Uterus (tissue), 2 donors: Measurements from ENCODE around the gene EEF1E1.

Source experiments
- POLR2A ChIP-seq, 2 donors: fragments of 450-650 bp; IDR thresholded peaks; one replicate each; pipeline ENCODE4 v1.6.1; 2016; ENCODE audit warnings: antibody characterized with exemption in 2 of 2, mild to moderate bottlenecking in 1 of 2, moderate library complexity in 1 of 2
- TF ChIP-seq, protein P1 (sequence below), 4 experiments: fragments of 200-600 bp in 2 of 4; fragments of 450-650 bp in 2 of 4; sonication (generic) in 2 of 4; IDR thresholded peaks; one replicate each; pipeline ENCODE4 v1.5.1; 2016 to 2019; ENCODE audit warnings: antibody characterized with exemption in 4 of 4, mild to moderate bottlenecking in 2 of 4, moderate library complexity in 1 of 4

DNA sequence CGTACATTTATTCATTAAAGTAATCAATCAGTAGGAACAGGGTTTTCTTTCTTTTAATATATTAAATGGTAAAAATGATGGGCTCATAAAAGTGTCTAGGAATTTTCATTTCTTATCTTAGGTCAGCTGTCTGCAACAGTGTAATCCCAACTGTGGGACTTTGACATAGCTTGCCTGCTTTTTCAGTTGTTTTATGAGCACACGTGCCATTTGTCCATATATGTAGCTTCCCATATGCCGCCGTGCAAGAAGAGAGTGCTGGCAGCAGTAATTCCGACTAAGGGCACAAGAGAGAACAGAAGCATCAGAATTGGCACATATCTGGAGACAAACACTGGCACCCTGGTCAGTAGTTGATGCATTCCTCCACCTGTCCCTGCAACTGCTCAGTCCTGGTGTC lies 20.9 kb upstream of the EEF1E1 start:
- TF ChIP-seq, protein P1, sequence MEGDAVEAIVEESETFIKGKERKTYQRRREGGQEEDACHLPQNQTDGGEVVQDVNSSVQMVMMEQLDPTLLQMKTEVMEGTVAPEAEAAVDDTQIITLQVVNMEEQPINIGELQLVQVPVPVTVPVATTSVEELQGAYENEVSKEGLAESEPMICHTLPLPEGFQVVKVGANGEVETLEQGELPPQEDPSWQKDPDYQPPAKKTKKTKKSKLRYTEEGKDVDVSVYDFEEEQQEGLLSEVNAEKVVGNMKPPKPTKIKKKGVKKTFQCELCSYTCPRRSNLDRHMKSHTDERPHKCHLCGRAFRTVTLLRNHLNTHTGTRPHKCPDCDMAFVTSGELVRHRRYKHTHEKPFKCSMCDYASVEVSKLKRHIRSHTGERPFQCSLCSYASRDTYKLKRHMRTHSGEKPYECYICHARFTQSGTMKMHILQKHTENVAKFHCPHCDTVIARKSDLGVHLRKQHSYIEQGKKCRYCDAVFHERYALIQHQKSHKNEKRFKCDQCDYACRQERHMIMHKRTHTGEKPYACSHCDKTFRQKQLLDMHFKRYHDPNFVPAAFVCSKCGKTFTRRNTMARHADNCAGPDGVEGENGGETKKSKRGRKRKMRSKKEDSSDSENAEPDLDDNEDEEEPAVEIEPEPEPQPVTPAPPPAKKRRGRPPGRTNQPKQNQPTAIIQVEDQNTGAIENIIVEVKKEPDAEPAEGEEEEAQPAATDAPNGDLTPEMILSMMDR (IDR thresholded peaks at IDR 0.05) = no peak
- no peak for TF ChIP-seq POLR2A (IDR thresholded peaks at IDR 0.05)
